Measurements from ENCODE around the gene SYNDIG1L. TPM values are rescaled to one million over a fixed set of nuclear protein-coding genes. Genes with fewer than 3 reads are reported as not detected.

SYNDIG1L gene
- total and polyA plus RNA-seq, 10 of the 15 experiments (the other 5 are each of a cell fraction or from before 2014, with no cell fraction given) = 0.04 TPM; not detected in 9

GRCh38 chr14:74400031-74400685 is 25.9 kb downstream of the SYNDIG1L start:
- WGBS (ENCODE audit: insufficient coverage, insufficient replicate concordance, low lambda C conversion rate, missing lambda C conversion rate) = 68% methylated on average over 13 of the region's 13 CpGs
- H3K4me1 ChIP-seq (ENCODE audit: control insufficient read depth, insufficient read depth, low read length) = peaks cover 26% of the 10 kb centered on the region
- H3K9me3 ChIP-seq (replicated peaks; ENCODE audit: control insufficient read depth, insufficient read depth, low read length) = no peaks in the 10 kb centered on the region
- ChIA-PET CTCF (interaction anchor here (1.3 kb wide), 1 partner anchor 91 kb away, joined by 3 read pairs; no protein-coding TSS in a partner anchor), POLR2A (interaction anchor here (0.6 kb wide), 1 partner anchor 799 kb away, joined by 3 read pairs; no protein-coding TSS in a partner anchor), RAD21 (ENCODE audit: unreplicated experiment) (interaction anchor here (1.3 to 2.0 kb wide), 2 partner anchors 53 to 93 kb away, joined by 3 to 16 read pairs; partner anchors contain the start of genes ISCA2 and NPC2), SMC1A (ENCODE audit: uncharacterized antibody, unreplicated experiment) (interaction anchor here (0.6 kb wide), 1 partner anchor 9 kb away, joined by 3 read pairs; no protein-coding TSS in a partner anchor)
- intact Hi-C loops (cut with micrococcal nuclease; ENCODE audit: unreplicated experiment) = no loop called here
- BruUV-seq (replicated peaks) = no TSS peak
- no peak overlapping the region for H2AFZ ChIP-seq (ENCODE audit: control insufficient read depth, low read depth, low read length)
- ATAC-seq = no peak
- H3K4me2 ChIP-seq (ENCODE audit: control insufficient read depth, insufficient read depth) = no peak overlapping the region
- no peak for FAIRE-seq
- TF ChIP-seq EED (IDR thresholded peaks at IDR 0.05; ENCODE audit: low read depth) = no peak
- no peak for TF ChIP-seq ZNF384 (IDR thresholded peaks at IDR 0.05; ENCODE audit: borderline replicate concordance, low read depth, low read length)
- TF ChIP-seq ATF7 (IDR thresholded peaks at IDR 0.05; ENCODE audit: low read depth) = no peak
- no peak for TF ChIP-seq POU2F2 (IDR thresholded peaks at IDR 0.05; ENCODE audit: borderline replicate concordance, low read depth, low read length)
- TF ChIP-seq, protein P1, sequence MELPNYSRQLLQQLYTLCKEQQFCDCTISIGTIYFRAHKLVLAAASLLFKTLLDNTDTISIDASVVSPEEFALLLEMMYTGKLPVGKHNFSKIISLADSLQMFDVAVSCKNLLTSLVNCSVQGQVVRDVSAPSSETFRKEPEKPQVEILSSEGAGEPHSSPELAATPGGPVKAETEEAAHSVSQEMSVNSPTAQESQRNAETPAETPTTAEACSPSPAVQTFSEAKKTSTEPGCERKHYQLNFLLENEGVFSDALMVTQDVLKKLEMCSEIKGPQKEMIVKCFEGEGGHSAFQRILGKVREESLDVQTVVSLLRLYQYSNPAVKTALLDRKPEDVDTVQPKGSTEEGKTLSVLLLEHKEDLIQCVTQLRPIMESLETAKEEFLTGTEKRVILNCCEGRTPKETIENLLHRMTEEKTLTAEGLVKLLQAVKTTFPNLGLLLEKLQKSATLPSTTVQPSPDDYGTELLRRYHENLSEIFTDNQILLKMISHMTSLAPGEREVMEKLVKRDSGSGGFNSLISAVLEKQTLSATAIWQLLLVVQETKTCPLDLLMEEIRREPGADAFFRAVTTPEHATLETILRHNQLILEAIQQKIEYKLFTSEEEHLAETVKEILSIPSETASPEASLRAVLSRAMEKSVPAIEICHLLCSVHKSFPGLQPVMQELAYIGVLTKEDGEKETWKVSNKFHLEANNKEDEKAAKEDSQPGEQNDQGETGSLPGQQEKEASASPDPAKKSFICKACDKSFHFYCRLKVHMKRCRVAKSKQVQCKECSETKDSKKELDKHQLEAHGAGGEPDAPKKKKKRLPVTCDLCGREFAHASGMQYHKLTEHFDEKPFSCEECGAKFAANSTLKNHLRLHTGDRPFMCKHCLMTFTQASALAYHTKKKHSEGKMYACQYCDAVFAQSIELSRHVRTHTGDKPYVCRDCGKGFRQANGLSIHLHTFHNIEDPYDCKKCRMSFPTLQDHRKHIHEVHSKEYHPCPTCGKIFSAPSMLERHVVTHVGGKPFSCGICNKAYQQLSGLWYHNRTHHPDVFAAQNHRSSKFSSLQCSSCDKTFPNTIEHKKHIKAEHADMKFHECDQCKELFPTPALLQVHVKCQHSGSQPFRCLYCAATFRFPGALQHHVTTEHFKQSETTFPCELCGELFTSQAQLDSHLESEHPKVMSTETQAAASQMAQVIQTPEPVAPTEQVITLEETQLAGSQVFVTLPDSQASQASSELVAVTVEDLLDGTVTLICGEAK (IDR thresholded peaks at IDR 0.05; ENCODE audit: borderline replicate concordance) = no peak
- TF ChIP-seq JUND (IDR thresholded peaks at IDR 0.05; ENCODE audit: low read depth, low read length) = no peak
- TF ChIP-seq, protein P2, sequence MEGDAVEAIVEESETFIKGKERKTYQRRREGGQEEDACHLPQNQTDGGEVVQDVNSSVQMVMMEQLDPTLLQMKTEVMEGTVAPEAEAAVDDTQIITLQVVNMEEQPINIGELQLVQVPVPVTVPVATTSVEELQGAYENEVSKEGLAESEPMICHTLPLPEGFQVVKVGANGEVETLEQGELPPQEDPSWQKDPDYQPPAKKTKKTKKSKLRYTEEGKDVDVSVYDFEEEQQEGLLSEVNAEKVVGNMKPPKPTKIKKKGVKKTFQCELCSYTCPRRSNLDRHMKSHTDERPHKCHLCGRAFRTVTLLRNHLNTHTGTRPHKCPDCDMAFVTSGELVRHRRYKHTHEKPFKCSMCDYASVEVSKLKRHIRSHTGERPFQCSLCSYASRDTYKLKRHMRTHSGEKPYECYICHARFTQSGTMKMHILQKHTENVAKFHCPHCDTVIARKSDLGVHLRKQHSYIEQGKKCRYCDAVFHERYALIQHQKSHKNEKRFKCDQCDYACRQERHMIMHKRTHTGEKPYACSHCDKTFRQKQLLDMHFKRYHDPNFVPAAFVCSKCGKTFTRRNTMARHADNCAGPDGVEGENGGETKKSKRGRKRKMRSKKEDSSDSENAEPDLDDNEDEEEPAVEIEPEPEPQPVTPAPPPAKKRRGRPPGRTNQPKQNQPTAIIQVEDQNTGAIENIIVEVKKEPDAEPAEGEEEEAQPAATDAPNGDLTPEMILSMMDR (IDR thresholded peaks at IDR 0.05 in 2 of 3, conservative IDR thresholded peaks at IDR 0.05 in 1 of 3; ENCODE audit: control insufficient read depth in 2 of 3, extremely low read depth in 1 of 3, insufficient read depth in 1 of 3, low read depth in 3 of 3, low read length in 3 of 3) = 0 out of 6 replicates have a peak, but pooled peaks of 1 of the 3 experiments have one; percentile 7
- TF ChIP-seq HDAC6 (IDR thresholded peaks at IDR 0.05; ENCODE audit: unreplicated experiment) = no peak
- no peaks in the 10 kb centered on the region for H3K79me2 ChIP-seq (ENCODE audit: control insufficient read depth, insufficient read depth, low read length)
- H3K36me3 ChIP-seq (ENCODE audit: control insufficient read depth in 2 of 2, insufficient read depth in 2 of 2, low read length in 1 of 2) = no peaks in the 10 kb centered on the region
- H3K9ac ChIP-seq (ENCODE audit: control insufficient read depth, insufficient read depth, low read length) = no peak overlapping the region
- H3K4me3 ChIP-seq = no peak overlapping the region
- no peak for DNase-seq (ENCODE audit: low read depth, low spot score)
- H4K20me1 ChIP-seq (ENCODE audit: control insufficient read depth, insufficient read depth) = no peaks in the 10 kb centered on the region
- H3K27me3 ChIP-seq (replicated peaks in 1 of 2; ENCODE audit: control insufficient read depth in 2 of 2, insufficient read depth in 2 of 2, low read length in 1 of 2) = peaks cover 0 to 3% of the 10 kb centered on the region in 2 experiments; a peak in 2 of 4 replicates
- no peak overlapping the region for H3K27ac ChIP-seq (ENCODE audit: control insufficient read depth, insufficient read depth)
- in situ Hi-C loops (cut with MboI) = no loop called here

Data from GM12878 (cell line).